K562 (cell line): ENCODE measurements around the gene SORBS2. TPM values are rescaled to one million over a fixed set of nuclear protein-coding genes. Genes with fewer than 3 reads are reported as not detected.

ENCODE experiments used
- C11orf30 ChIP-seq: fragments of 450-650 bp; IDR thresholded peaks from 2 replicates; pipeline ENCODE4 v1.6.1; 2016; ENCODE audit warnings: low read depth, mild to moderate bottlenecking
- CBFB ChIP-seq: sonication (generic); formaldehyde crosslinking; IDR thresholded peaks from 2 replicates; pipeline ENCODE4 v1.4.0; 2020; ENCODE audit warnings: mild to moderate bottlenecking, missing genetic modification reagents
- CHCHD3 ChIP-seq: fragments of 250-450 bp; sonication (Bioruptor Pico); IDR thresholded peaks from 2 replicates; pipeline ENCODE4 v2.1.2; 2022; ENCODE audit warnings: mild to moderate bottlenecking
- ETS2 ChIP-seq: IDR thresholded peaks from 2 replicates; pipeline ENCODE4 v1.6.1; 2016; ENCODE audit warnings: borderline replicate concordance, missing genetic modification characterization, mild to moderate bottlenecking, moderate library complexity, missing compliant biosample characterization; ENCODE audit not compliant: poor library complexity, severe bottlenecking
- HNRNPL ChIP-seq: fragments of 200-400 bp; formaldehyde crosslinking; IDR thresholded peaks from 2 replicates; pipeline ENCODE4 v1.6.1; 2017; ENCODE audit warnings: low read depth, mild to moderate bottlenecking, low read length
- MED1 ChIP-seq: sonication (generic); formaldehyde crosslinking; IDR thresholded peaks from 2 replicates; pipeline ENCODE4 v1.8.1; 2023; ENCODE audit warnings: missing genetic modification reagents, borderline replicate concordance
- MTA3 ChIP-seq: fragments of 450-650 bp; formaldehyde crosslinking; IDR thresholded peaks from 2 replicates; pipeline ENCODE4 v1.6.1; 2017; ENCODE audit warnings: mild to moderate bottlenecking, borderline replicate concordance
- MYNN ChIP-seq, 2 experiments: sonication (generic); formaldehyde crosslinking in 1 of 2; IDR thresholded peaks; 2 replicates each; pipeline versions ENCODE4 v1.5.0 to v1.6.1; 2016 to 2020; ENCODE audit warnings: antibody characterized with exemption in 1 of 2, missing genetic modification reagents in 1 of 2
- POLR2AphosphoS5 ChIP-seq: IDR thresholded peaks from 2 replicates; pipeline ENCODE4 v1.6.1; 2011; ENCODE audit warnings: mild to moderate bottlenecking, low read depth, low read length, moderate library complexity; ENCODE audit not compliant: control insufficient read depth, insufficient read depth
- PTBP1 ChIP-seq: fragments of 200-400 bp; formaldehyde crosslinking; IDR thresholded peaks from 2 replicates; pipeline ENCODE4 v1.6.1; 2017; ENCODE audit warnings: low read depth, low read length
- SETDB1 ChIP-seq: IDR thresholded peaks from one replicate; pipeline ENCODE4 v1.6.1; 2012; ENCODE audit warnings: low read length, control low read depth, inconsistent platforms
- SNRNP70 ChIP-seq: fragments of 200-400 bp; formaldehyde crosslinking; optimal IDR thresholded peaks from 2 replicates; pipeline ENCODE3; 2017; ENCODE audit warnings: low read depth, low read length
- TCF3 ChIP-seq: sonication (generic); formaldehyde crosslinking; IDR thresholded peaks from 2 replicates; pipeline ENCODE4 v1.4.0; 2020; ENCODE audit warnings: mild to moderate bottlenecking, missing genetic modification reagents
- YBX1 ChIP-seq: fragments of 450-650 bp; IDR thresholded peaks from 2 replicates; pipeline ENCODE4 v1.7.1; 2016; ENCODE audit warnings: mild to moderate bottlenecking
- ZKSCAN8 ChIP-seq: fragments of 200-800 bp; sonication (Bioruptor generic); IDR thresholded peaks from 2 replicates; pipeline ENCODE4 v1.6.1; 2016; ENCODE audit warnings: missing genetic modification characterization, missing compliant biosample characterization
- ZNF140 ChIP-seq: fragments of 250-450 bp; sonication (Bioruptor Pico); IDR thresholded peaks from 2 replicates; pipeline ENCODE4 v1.8.0; 2021; ENCODE audit warnings: moderate library complexity, mild to moderate bottlenecking, inconsistent platforms
- ZNF146 ChIP-seq: IDR thresholded peaks from one replicate; pipeline ENCODE4 v1.6.1; 2018; ENCODE audit warnings: missing compliant biosample characterization; ENCODE audit not compliant: unreplicated experiment
- ZNF224 ChIP-seq: sonication (generic); formaldehyde crosslinking; IDR thresholded peaks from 2 replicates; pipeline ENCODE4 v1.8.0; 2022; ENCODE audit warnings: mild to moderate bottlenecking, missing genetic modification reagents
- ZNF239 ChIP-seq: fragments of 250-450 bp; sonication (Bioruptor Pico); IDR thresholded peaks from 2 replicates; pipeline ENCODE4 v1.4.0; 2020; ENCODE audit warnings: mild to moderate bottlenecking
- ZNF324 ChIP-seq: fragments of 250-450 bp; sonication (Bioruptor Pico); IDR thresholded peaks from 2 replicates; pipeline ENCODE4 v1.4.0; 2020; ENCODE audit warnings: mild to moderate bottlenecking
- ZNF586 ChIP-seq: fragments of 450-650 bp; formaldehyde crosslinking; conservative IDR thresholded peaks from 2 replicates; pipeline ENCODE4 v1.4.0; 2020; ENCODE audit warnings: mild to moderate bottlenecking, moderate library complexity
- ZNF778 ChIP-seq: fragments of 450-650 bp; formaldehyde crosslinking; IDR thresholded peaks from 2 replicates; pipeline ENCODE4 v1.4.0; 2020; ENCODE audit warnings: mild to moderate bottlenecking, moderate library complexity
- ZNF785 ChIP-seq: fragments of 250-450 bp; sonication (Bioruptor Pico); IDR thresholded peaks from 2 replicates; pipeline ENCODE4 v1.4.0; 2020; ENCODE audit warnings: mild to moderate bottlenecking
- ZNF79 ChIP-seq: fragments of 250-450 bp; sonication (Bioruptor Pico); IDR thresholded peaks from 2 replicates; pipeline ENCODE4 v1.4.0; 2020; ENCODE audit warnings: low read depth, mild to moderate bottlenecking, moderate library complexity
- ZZZ3 ChIP-seq: fragments of 450-650 bp; IDR thresholded peaks from 2 replicates; pipeline ENCODE4 v1.6.1; 2016; ENCODE audit warnings: antibody characterized with exemption, mild to moderate bottlenecking, moderate library complexity
- polyA plus RNA-seq, 8 experiments: library from polyadenylated mRNA; depleted of rRNA in 4 of 8; stranded (reverse) in 5 of 8; unstranded in 3 of 8; fragments of >200 nt; fragmentation: Nextera tagmentation in 2 of 8; fragmentation: Illumina TruSeq in 1 of 8; extraction: Ambion mirVana in 2 of 8; extraction: Trizol in 1 of 8; gene quantifications; 2 replicates each; pipeline versions ENCODE4 v1.2.1 to v1.2.3, GENCODE V29; 2011 to 2014; ENCODE audit warnings: inconsistent platforms in 1 of 8, missing spikeins in 1 of 8
- total RNA-seq, 7 experiments: library from RNA; depleted of rRNA in 6 of 7; stranded (reverse); fragments of >200 nt in 6 of 7; fragmentation: Illumina TruSeq in 2 of 7; extraction: Trizol in 2 of 7; gene quantifications; 2 replicates each; pipeline versions ENCODE4 v1.2.1 to v1.2.3, GENCODE V29; 2011 to 2021; ENCODE audit warnings: low replicate concordance in 1 of 7
- TF ChIP-seq, protein P1 (sequence below): sonication (generic); formaldehyde crosslinking; IDR thresholded peaks from 2 replicates; pipeline ENCODE4 v1.8.0; 2022; ENCODE audit warnings: mild to moderate bottlenecking, missing genetic modification reagents, borderline replicate concordance
- TF ChIP-seq, protein P2 (sequence below): fragments of 250-450 bp; sonication (Bioruptor Pico); IDR thresholded peaks from 2 replicates; pipeline ENCODE4 v1.4.0; 2020
- TF ChIP-seq, protein P3 (sequence below): sonication (generic); formaldehyde crosslinking; IDR thresholded peaks from 2 replicates; pipeline ENCODE4 v1.8.0; 2022; ENCODE audit warnings: mild to moderate bottlenecking, missing genetic modification reagents

Gene SORBS2
- total and polyA plus RNA-seq, 9 of the 15 experiments (the other 6 are each of a cell fraction or from before 2014, with no cell fraction given): 0.29 TPM; not detected in 8

DNA sequence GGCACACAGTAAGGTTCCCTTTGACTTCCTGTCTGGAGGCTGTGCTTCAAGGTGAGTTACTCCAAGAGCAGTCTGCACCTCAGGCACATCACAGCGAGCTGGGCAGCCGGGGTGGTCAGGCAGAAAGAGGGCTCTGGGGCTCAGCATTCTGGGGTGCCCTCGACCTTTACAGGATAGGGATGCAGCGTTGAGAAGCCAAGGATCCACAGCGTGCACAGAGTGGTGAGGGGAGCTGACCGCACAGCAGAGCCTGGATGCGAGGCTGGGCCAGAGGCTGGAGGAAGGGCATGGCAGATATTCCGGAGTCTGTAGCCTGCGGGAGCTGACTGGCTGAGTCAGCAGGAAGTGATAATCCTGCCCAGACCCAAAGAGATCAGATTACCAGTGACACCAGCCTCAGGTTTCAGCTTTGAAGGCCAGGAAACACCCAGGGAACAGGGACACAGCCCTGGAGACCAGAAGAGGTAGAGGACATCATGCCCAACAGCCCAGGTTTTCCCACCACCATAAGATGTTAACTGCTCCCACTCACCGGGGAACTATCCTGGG is 238.3 kb downstream of the SORBS2 start (continued):
- no peak for TF ChIP-seq ZNF586 (CRISPR knock-in tag)
- TF ChIP-seq, protein P1, sequence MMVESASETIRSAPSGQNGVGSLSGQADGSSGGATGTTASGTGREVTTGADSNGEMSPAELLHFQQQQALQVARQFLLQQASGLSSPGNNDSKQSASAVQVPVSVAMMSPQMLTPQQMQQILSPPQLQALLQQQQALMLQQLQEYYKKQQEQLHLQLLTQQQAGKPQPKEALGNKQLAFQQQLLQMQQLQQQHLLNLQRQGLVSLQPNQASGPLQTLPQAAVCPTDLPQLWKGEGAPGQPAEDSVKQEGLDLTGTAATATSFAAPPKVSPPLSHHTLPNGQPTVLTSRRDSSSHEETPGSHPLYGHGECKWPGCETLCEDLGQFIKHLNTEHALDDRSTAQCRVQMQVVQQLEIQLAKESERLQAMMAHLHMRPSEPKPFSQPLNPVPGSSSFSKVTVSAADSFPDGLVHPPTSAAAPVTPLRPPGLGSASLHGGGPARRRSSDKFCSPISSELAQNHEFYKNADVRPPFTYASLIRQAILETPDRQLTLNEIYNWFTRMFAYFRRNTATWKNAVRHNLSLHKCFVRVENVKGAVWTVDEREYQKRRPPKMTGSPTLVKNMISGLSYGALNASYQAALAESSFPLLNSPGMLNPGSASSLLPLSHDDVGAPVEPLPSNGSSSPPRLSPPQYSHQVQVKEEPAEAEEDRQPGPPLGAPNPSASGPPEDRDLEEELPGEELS: no peak
- no peak for TF ChIP-seq MYNN (IDR thresholded peaks at IDR 0.05)
- TF ChIP-seq MYNN (CRISPR knock-in tag; IDR thresholded peaks at IDR 0.05): no peak
- TF ChIP-seq, protein P2, sequence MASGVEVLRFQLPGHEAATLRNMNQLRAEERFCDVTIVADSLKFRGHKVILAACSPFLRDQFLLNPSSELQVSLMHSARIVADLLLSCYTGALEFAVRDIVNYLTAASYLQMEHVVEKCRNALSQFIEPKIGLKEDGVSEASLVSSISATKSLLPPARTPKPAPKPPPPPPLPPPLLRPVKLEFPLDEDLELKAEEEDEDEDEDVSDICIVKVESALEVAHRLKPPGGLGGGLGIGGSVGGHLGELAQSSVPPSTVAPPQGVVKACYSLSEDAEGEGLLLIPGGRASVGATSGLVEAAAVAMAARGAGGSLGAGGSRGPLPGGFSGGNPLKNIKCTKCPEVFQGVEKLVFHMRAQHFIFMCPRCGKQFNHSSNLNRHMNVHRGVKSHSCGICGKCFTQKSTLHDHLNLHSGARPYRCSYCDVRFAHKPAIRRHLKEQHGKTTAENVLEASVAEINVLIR (CRISPR knock-in tag): no peak
- no peak for TF ChIP-seq ZNF324
- no peak for TF ChIP-seq SNRNP70
- TF ChIP-seq YBX1: no peak
- TF ChIP-seq ZKSCAN8 (CRISPR knock-in tag): no peak
- TF ChIP-seq, protein P3, sequence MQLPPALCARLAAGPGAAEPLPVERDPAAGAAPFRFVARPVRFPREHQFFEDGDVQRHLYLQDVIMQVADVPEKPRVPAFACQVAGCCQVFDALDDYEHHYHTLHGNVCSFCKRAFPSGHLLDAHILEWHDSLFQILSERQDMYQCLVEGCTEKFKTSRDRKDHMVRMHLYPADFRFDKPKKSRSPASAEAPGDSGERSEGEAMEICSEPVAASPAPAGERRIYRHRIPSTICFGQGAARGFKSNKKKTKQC: no peak
- no peak for TF ChIP-seq HNRNPL
- no peak for TF ChIP-seq CBFB (CRISPR knock-in tag)
- no peak for TF ChIP-seq ETS2 (tag)
- TF ChIP-seq POLR2AphosphoS5: no peak
- no peak for TF ChIP-seq ZNF239 (CRISPR knock-in tag)
- no peak for TF ChIP-seq MTA3
- TF ChIP-seq C11orf30: peak; percentile 99
- no peak for TF ChIP-seq ZNF778 (CRISPR knock-in tag)
- no peak for TF ChIP-seq CHCHD3 (CRISPR knock-in tag)
- TF ChIP-seq ZNF146 (CRISPR knock-in tag): no peak
- TF ChIP-seq MED1 (CRISPR knock-in tag): no peak
- TF ChIP-seq ZNF224: no peak
- TF ChIP-seq ZZZ3: no peak
- no peak for TF ChIP-seq ZNF140 (CRISPR knock-in tag)
- no peak for TF ChIP-seq SETDB1
- no peak for TF ChIP-seq ZNF785 (CRISPR knock-in tag)
- TF ChIP-seq PTBP1: no peak
- TF ChIP-seq ZNF79 (CRISPR knock-in tag): no peak
- no peak for TF ChIP-seq TCF3
